Measurements from ENCODE around the gene TRMO. TPM values are rescaled to one million over a fixed set of nuclear protein-coding genes. Genes with fewer than 3 reads are reported as not detected.

TRMO gene
- total and polyA plus RNA-seq, 2 of the 8 experiments (the other 6 are each of a cell fraction or from before 2014, with no cell fraction given) = 4.6 to 5.6 TPM

GRCh38 chr9:97900103-97900737 lies 22.1 kb downstream of the TRMO start:
- Histone ChIP-seq H2BK15ac (ENCODE audit: low read length) (no peak overlapping the region; the same call in 1 of the 2 replicates), H3K4ac (replicated peaks; ENCODE audit: insufficient read length, low read depth, low read length) (no peak overlapping the region), H3K9me3 (ENCODE audit: insufficient read depth in 2 of 2, low read depth in 1 of 2, low read length in 1 of 2) (no peaks in the 10 kb centered on the region), H3K36me3 (ENCODE audit: control insufficient read depth in 2 of 4, insufficient read depth in 4 of 4, low read length in 3 of 4) (no peaks in the 10 kb centered on the region), H3K79me1 (ENCODE audit: low read depth, low read length) (no peaks in the 10 kb centered on the region), H4K20me1 (replicated peaks in 1 of 2; ENCODE audit: control insufficient read depth in 1 of 2, insufficient read depth in 2 of 2, low read length in 2 of 2) (peaks cover 0 to 3% of the 10 kb centered on the region in 2 experiments), H2BK20ac (ENCODE audit: low read length) (no peak overlapping the region), H3K23me2 (ENCODE audit: low read depth, low read length) (no peaks in the 10 kb centered on the region), H3K27me3 (replicated peaks in 1 of 4; ENCODE audit: control insufficient read depth in 3 of 4, extremely low read depth in 1 of 4, insufficient read depth in 3 of 4, low read length in 3 of 4) (no peaks in the 10 kb centered on the region), H4K8ac (ENCODE audit: extremely low read depth, insufficient read depth, low read length) (no peak overlapping the region), H2BK5ac (ENCODE audit: low read depth, low read length) (no peak overlapping the region), H3K79me2 (ENCODE audit: control insufficient read depth in 1 of 2, insufficient read depth in 2 of 2, low read length in 2 of 2) (no peaks in the 10 kb centered on the region), H2BK120ac (replicated peaks; ENCODE audit: low read depth, low read length) (no peak overlapping the region), H3K4me1 (replicated peaks in 1 of 4; ENCODE audit: control insufficient read depth in 3 of 4, insufficient read depth in 4 of 4, low read length in 3 of 4) (no peaks in the 10 kb centered on the region), H3K9ac (replicated peaks in 1 of 4; ENCODE audit: extremely low read depth in 1 of 4, low read depth in 3 of 4, low read length in 3 of 4) (no peak overlapping the region), H2AFZ (ENCODE audit: low read length) (no peak overlapping the region), H3K14ac (ENCODE audit: insufficient read length) (no peak overlapping the region), H4K91ac (replicated peaks; ENCODE audit: insufficient read length, low read length) (no peak overlapping the region), H2AK5ac (ENCODE audit: low read depth, low read length) (no peak overlapping the region), H3K23ac (ENCODE audit: insufficient read length) (no peak overlapping the region), H4K5ac (ENCODE audit: insufficient read length, low read depth, low read length) (no peak overlapping the region), H3K56ac (replicated peaks; ENCODE audit: insufficient read length, low read depth, low read length) (no peak overlapping the region), H2BK12ac (ENCODE audit: low read depth, low read length) (no peak overlapping the region; the same call in 1 of the 2 replicates), H3K27ac (ENCODE audit: low read depth, low read length) (no peak overlapping the region), H3K18ac (ENCODE audit: extremely low read depth, low read length) (no peak overlapping the region), H3K4me3 (ENCODE audit: extremely low read depth in 1 of 4, insufficient read depth in 2 of 4, low read depth in 3 of 4, low read length in 4 of 4) (no peak overlapping the region), H3K4me2 (ENCODE audit: insufficient read depth in 1 of 2, low read depth in 2 of 2, low read length in 2 of 2) (no peak overlapping the region)
- ChIA-PET POLR2A (ENCODE audit: partially characterized antibody) (interaction anchor here (1.5 kb wide), 1 partner anchor 225 kb away, joined by 4 read pairs; no protein-coding TSS in a partner anchor), CTCF (ENCODE audit: partially characterized antibody) (interaction anchor here (0.7 to 6.6 kb wide), 29 partner anchors 10 to 267 kb away, joined by 3 to 110 read pairs (median 5); partner anchors contain the start of genes NCBP1, TRMO and TSTD2)
- TF ChIP-seq, protein P1, sequence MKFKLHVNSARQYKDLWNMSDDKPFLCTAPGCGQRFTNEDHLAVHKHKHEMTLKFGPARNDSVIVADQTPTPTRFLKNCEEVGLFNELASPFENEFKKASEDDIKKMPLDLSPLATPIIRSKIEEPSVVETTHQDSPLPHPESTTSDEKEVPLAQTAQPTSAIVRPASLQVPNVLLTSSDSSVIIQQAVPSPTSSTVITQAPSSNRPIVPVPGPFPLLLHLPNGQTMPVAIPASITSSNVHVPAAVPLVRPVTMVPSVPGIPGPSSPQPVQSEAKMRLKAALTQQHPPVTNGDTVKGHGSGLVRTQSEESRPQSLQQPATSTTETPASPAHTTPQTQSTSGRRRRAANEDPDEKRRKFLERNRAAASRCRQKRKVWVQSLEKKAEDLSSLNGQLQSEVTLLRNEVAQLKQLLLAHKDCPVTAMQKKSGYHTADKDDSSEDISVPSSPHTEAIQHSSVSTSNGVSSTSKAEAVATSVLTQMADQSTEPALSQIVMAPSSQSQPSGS (IDR thresholded peaks at IDR 0.05; ENCODE audit: low read length) = no peak
- TF ChIP-seq EZH2 (IDR thresholded peaks at IDR 0.05; ENCODE audit: low read depth, low read length, severe bottlenecking) (no peak), ZNF274 (IDR thresholded peaks at IDR 0.05; ENCODE audit: borderline replicate concordance, extremely low read depth, low read length) (no peak), SAP30 (IDR thresholded peaks at IDR 0.05; ENCODE audit: insufficient read depth, insufficient replicate concordance, low read length) (no peak)
- DNase-seq (ENCODE audit: low read depth in 1 of 2, low spot score in 2 of 2) (no peak), FAIRE-seq (no peak)
- WGBS, 2 experiments (ENCODE audit: extremely low coverage in 1 of 2, insufficient coverage in 1 of 2, insufficient read length in 1 of 2, insufficient replicate concordance in 2 of 2, low coverage in 1 of 2, low lambda C conversion rate in 2 of 2, missing lambda C conversion rate in 1 of 2) = 92% methylated on average over 9 of the region's 9 CpGs; no CpG with 5 or more reads in 1 of the 2 experiments

Data from H1 (cell line).